Hepatocyte (in vitro differentiated cells): Measurements from ENCODE around the gene NEURL4. TPM values are rescaled to one million over a fixed set of nuclear protein-coding genes. Genes with fewer than 3 reads are reported as not detected.
A peak's percentile ranks its signal among the peaks of the same experiment; 100 is the strongest.

Source experiments
- DNase-seq: peaks from one replicate; pipeline ENCODE4 v3.0.0-alpha.2; 2016; ENCODE audit warnings: low spot score
- H2AFZ ChIP-seq: fragments of 200-600 bp; sonication (generic); 2 replicates; pipeline ENCODE4 v1.6.0; 2016; ENCODE audit warnings: antibody characterized with exemption, mild to moderate bottlenecking
- H3K27ac ChIP-seq: fragments of 200-600 bp; sonication (generic); 2 replicates; pipeline ENCODE4 v1.5.1; 2016; ENCODE audit warnings: mild to moderate bottlenecking
- H3K27me3 ChIP-seq: fragments of 200-600 bp; sonication (generic); 2 replicates; pipeline ENCODE4 v1.6.1; 2016
- H3K36me3 ChIP-seq: fragments of 200-600 bp; sonication (generic); replicated peaks from 2 replicates; pipeline ENCODE4 v1.5.1; 2016; ENCODE audit warnings: low read depth; ENCODE audit not compliant: insufficient read depth
- H3K4me1 ChIP-seq: fragments of 200-600 bp; sonication (generic); 2 replicates; pipeline ENCODE4 v1.5.1; 2016; ENCODE audit warnings: mild to moderate bottlenecking, moderate library complexity; ENCODE audit not compliant: insufficient read depth
- H3K4me2 ChIP-seq: fragments of 200-600 bp; sonication (generic); 2 replicates; pipeline ENCODE4 v1.6.0; 2016
- H3K4me3 ChIP-seq: fragments of 200-600 bp; sonication (generic); 2 replicates; pipeline ENCODE4 v1.5.1; 2016; ENCODE audit warnings: mild to moderate bottlenecking
- H3K79me2 ChIP-seq: fragments of 200-600 bp; sonication (generic); 2 replicates; pipeline ENCODE4 v1.6.0; 2017; ENCODE audit warnings: mild to moderate bottlenecking
- H3K9me2 ChIP-seq: fragments of 200-600 bp; sonication (generic); replicated peaks from 2 replicates; pipeline ENCODE4 v1.6.0; 2017; ENCODE audit warnings: mild to moderate bottlenecking; ENCODE audit not compliant: insufficient read depth
- H3K9me3 ChIP-seq: fragments of 200-600 bp; sonication (generic); 2 replicates; pipeline ENCODE4 v1.5.1; 2016; ENCODE audit warnings: low read depth, mild to moderate bottlenecking
- H4K20me1 ChIP-seq: fragments of 200-600 bp; sonication (generic); 2 replicates; pipeline ENCODE4 v1.6.0; 2016; ENCODE audit warnings: mild to moderate bottlenecking; ENCODE audit not compliant: insufficient read depth, poor library complexity, severe bottlenecking
- EZH2 ChIP-seq: fragments of 200-600 bp; sonication (generic); IDR thresholded peaks from 2 replicates; pipeline ENCODE4 v1.6.1; 2016; ENCODE audit warnings: antibody characterized with exemption, mild to moderate bottlenecking, borderline replicate concordance
- EZH2phosphoT487 ChIP-seq: fragments of 200-600 bp; sonication (generic); IDR thresholded peaks from one replicate; pipeline ENCODE4 v1.6.1; 2018; ENCODE audit warnings: antibody characterized with exemption, mild to moderate bottlenecking, low read depth, moderate library complexity; ENCODE audit not compliant: unreplicated experiment, severe bottlenecking
- WGBS: methylation state at CpG from one replicate; pipeline ENCODE4 v1.1.6; 2016; ENCODE audit warnings: low lambda C conversion rate; ENCODE audit errors: missing lambda C conversion rate; 5-methylcytosine and 5-hydroxymethylcytosine counted together
- polyA plus RNA-seq: library from polyadenylated mRNA; unstranded; fragments of >200 nt; fragmentation: Nextera tagmentation; extraction: Ambion mirVana; gene quantifications from 2 replicates; pipeline ENCODE4 v1.2.1, GENCODE V29; 2016
- small RNA-seq: library from RNA; depleted of rRNA; stranded (forward); fragments of <200 nt; gene quantifications from one replicate; pipeline ENCODE3, GENCODE V24; 2014
- total RNA-seq: library from RNA; depleted of rRNA; stranded (reverse); fragments of >200 nt; gene quantifications from 2 replicates; pipeline ENCODE4 v1.2.3, GENCODE V29; 2014
- TF ChIP-seq, protein P1 (sequence below): fragments of 200-600 bp; sonication (generic); IDR thresholded peaks from 2 replicates; pipeline ENCODE4 v1.5.1; 2016; ENCODE audit warnings: antibody characterized with exemption, mild to moderate bottlenecking; ENCODE audit not compliant: poor library complexity

NEURL4 gene
- total and polyA plus RNA-seq, 2 experiments from 2014 or later = 9.5 to 9.6 TPM

DNA sequence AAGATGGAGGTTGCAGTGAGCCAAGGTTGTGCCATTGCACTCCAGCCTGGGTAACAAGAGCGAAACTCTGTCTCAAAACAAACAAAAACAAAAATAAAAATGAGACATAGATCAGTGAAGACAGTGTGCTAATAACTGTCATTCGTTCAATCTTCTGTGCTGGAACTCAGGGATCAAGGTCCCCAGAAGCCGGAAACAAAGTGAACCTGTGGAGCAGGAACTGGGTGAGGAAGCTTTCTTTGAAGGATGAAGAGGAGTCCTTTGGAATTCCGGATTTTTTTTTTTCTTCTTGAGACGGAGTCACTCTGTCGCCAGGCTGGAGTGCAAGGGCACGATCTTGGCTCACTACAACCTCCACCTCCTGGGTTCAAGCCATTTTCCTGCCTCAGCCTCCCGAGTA lies 49.7 kb downstream of the NEURL4 start:
- no peak overlapping the region for H3K4me3 ChIP-seq
- no peak for TF ChIP-seq EZH2phosphoT487
- TF ChIP-seq EZH2 = no peak
- TF ChIP-seq, protein P1, sequence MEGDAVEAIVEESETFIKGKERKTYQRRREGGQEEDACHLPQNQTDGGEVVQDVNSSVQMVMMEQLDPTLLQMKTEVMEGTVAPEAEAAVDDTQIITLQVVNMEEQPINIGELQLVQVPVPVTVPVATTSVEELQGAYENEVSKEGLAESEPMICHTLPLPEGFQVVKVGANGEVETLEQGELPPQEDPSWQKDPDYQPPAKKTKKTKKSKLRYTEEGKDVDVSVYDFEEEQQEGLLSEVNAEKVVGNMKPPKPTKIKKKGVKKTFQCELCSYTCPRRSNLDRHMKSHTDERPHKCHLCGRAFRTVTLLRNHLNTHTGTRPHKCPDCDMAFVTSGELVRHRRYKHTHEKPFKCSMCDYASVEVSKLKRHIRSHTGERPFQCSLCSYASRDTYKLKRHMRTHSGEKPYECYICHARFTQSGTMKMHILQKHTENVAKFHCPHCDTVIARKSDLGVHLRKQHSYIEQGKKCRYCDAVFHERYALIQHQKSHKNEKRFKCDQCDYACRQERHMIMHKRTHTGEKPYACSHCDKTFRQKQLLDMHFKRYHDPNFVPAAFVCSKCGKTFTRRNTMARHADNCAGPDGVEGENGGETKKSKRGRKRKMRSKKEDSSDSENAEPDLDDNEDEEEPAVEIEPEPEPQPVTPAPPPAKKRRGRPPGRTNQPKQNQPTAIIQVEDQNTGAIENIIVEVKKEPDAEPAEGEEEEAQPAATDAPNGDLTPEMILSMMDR = no peak
- no peak overlapping the region for H2AFZ ChIP-seq
- peaks cover 13% of the 10 kb centered on the region for H3K4me1 ChIP-seq
- WGBS = 93% methylated on average over 8 of the region's 8 CpGs
- no peaks in the 10 kb centered on the region for H3K9me2 ChIP-seq
- no peak for DNase-seq
- H3K27ac ChIP-seq = no peak overlapping the region
- no peak overlapping the region for H3K4me2 ChIP-seq
- no peaks in the 10 kb centered on the region for H3K9me3 ChIP-seq
- peaks cover 4% of the 10 kb centered on the region for H3K27me3 ChIP-seq
- H3K36me3 ChIP-seq = no peaks in the 10 kb centered on the region
- H3K79me2 ChIP-seq = no peaks in the 10 kb centered on the region
- H4K20me1 ChIP-seq = no peaks in the 10 kb centered on the region

DNA sequence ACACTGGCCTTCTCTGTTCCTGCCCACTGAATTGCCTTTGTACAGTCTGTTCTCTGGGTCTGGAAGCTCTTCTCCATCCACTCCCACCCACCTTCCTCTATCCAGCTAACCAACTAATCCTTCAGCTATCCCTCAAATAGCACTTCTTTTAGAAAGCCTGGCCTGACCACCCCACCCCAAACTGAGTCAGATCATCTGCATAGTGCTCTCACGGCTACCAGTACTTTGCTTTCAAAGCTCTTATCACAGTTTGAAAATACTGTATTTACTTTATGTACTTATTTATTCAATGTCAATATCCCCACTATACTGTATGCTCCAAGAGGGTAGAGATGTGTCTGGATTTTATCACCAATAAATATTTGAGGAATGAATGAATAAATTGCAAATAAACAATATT lies 62.4 kb downstream of the NEURL4 start:
- no peak overlapping the region for H3K4me2 ChIP-seq
- H4K20me1 ChIP-seq = no peaks in the 10 kb centered on the region
- WGBS = 35% methylated on average over 1 of the region's 1 CpG
- H3K79me2 ChIP-seq = peaks cover 8% of the 10 kb centered on the region
- peaks cover 3% of the 10 kb centered on the region for H3K27me3 ChIP-seq
- no peak overlapping the region for H2AFZ ChIP-seq
- peaks cover 12% of the 10 kb centered on the region for H3K4me1 ChIP-seq
- no peaks in the 10 kb centered on the region for H3K9me3 ChIP-seq
- DNase-seq = peak; percentile 18
- no peak overlapping the region for H3K4me3 ChIP-seq
- H3K36me3 ChIP-seq = no peaks in the 10 kb centered on the region
- H3K27ac ChIP-seq = no peak overlapping the region
- no peaks in the 10 kb centered on the region for H3K9me2 ChIP-seq
- TF ChIP-seq, protein P1 = no peak
- TF ChIP-seq EZH2phosphoT487 (no peak), EZH2 (no peak)

Small RNA genes lying within 50 kb of the gene (small RNA-seq; reads per million reads assigned to genes)
- gene AC026954.2 (not detected), gene RF00019 (not detected)

Other genes with a start within 250 kb of the NEURL4 start
Only the 30 nearest of the 34 such genes appear.
- 53.5 and 65.5 TPM in 2 replicates for gene ASGR2, start 214.5 kb downstream of the NEURL4 start, total RNA-seq
- 68.2 and 90.6 TPM in 2 replicates for gene ASGR2, start 214.5 kb downstream of the NEURL4 start, polyA plus RNA-seq
- 59.6 and 74.0 TPM in 2 replicates for gene ASGR1, start 150.0 kb downstream of the NEURL4 start, total RNA-seq
- 113 and 140 TPM in 2 replicates for gene ASGR1, start 150.0 kb downstream of the NEURL4 start, polyA plus RNA-seq
- gene DLG4, start 109.5 kb downstream of the NEURL4 start, total RNA-seq = 8.4 and 10.7 TPM in 2 replicates
- gene DLG4, start 109.5 kb downstream of the NEURL4 start, polyA plus RNA-seq = 2.9 and 7.6 TPM in 2 replicates
- gene ACADVL, start 109.4 kb downstream of the NEURL4 start, total RNA-seq = 298 and 469 TPM in 2 replicates
- gene ACADVL, start 109.4 kb downstream of the NEURL4 start, polyA plus RNA-seq = 1,250 and 1,676 TPM in 2 replicates
- gene DVL2, start 94.8 kb downstream of the NEURL4 start, total RNA-seq = 56.1 and 62.1 TPM in 2 replicates
- gene DVL2, start 94.8 kb downstream of the NEURL4 start, polyA plus RNA-seq = 74.6 and 74.7 TPM in 2 replicates
- 53.9 and 57.9 TPM in 2 replicates for gene PHF23, start 89.9 kb downstream of the NEURL4 start, total RNA-seq
- 77.7 and 78.6 TPM in 2 replicates for gene PHF23, start 89.9 kb downstream of the NEURL4 start, polyA plus RNA-seq
- 309 and 327 TPM in 2 replicates for gene GABARAP, start 86.9 kb downstream of the NEURL4 start, total RNA-seq
- 992 and 1,031 TPM in 2 replicates for gene GABARAP, start 86.9 kb downstream of the NEURL4 start, polyA plus RNA-seq
- gene CTDNEP1, start 77.6 kb downstream of the NEURL4 start, total RNA-seq = 44.6 and 62.7 TPM in 2 replicates
- 86.9 and 96.7 TPM in 2 replicates for gene CTDNEP1, start 77.6 kb downstream of the NEURL4 start, polyA plus RNA-seq
- gene ELP5, start 77.1 kb downstream of the NEURL4 start, total RNA-seq = 30.4 and 30.6 TPM in 2 replicates
- 38.0 and 49.6 TPM in 2 replicates for gene ELP5, start 77.1 kb downstream of the NEURL4 start, polyA plus RNA-seq
- gene CLDN7, start 66.9 kb downstream of the NEURL4 start, total RNA-seq = 169 and 197 TPM in 2 replicates
- 290 and 341 TPM in 2 replicates for gene CLDN7, start 66.9 kb downstream of the NEURL4 start, polyA plus RNA-seq
- gene SLC2A4, start 47.6 kb downstream of the NEURL4 start, total RNA-seq = 0.88 and 1.6 TPM in 2 replicates
- 0.42 and 0.89 TPM in 2 replicates for gene SLC2A4, start 47.6 kb downstream of the NEURL4 start, polyA plus RNA-seq
- 1.4 and 1.7 TPM in 2 replicates for gene YBX2, start 34.7 kb downstream of the NEURL4 start, total RNA-seq
- 1.3 and 3.0 TPM in 2 replicates for gene YBX2, start 34.7 kb downstream of the NEURL4 start, polyA plus RNA-seq
- 267 and 331 TPM in 2 replicates for gene EIF5A, start 21.7 kb downstream of the NEURL4 start, total RNA-seq
- gene EIF5A, start 21.7 kb downstream of the NEURL4 start, polyA plus RNA-seq = 693 and 747 TPM in 2 replicates
- 34.5 and 50.3 TPM in 2 replicates for gene GPS2, start 14.0 kb downstream of the NEURL4 start, total RNA-seq
- 103 and 111 TPM in 2 replicates for gene GPS2, start 14.0 kb downstream of the NEURL4 start, polyA plus RNA-seq
- gene ACAP1, start 7.2 kb upstream of the NEURL4 start, total RNA-seq = not detected in 2 replicates
- gene ACAP1, start 7.2 kb upstream of the NEURL4 start, polyA plus RNA-seq = 10.2 and 14.6 TPM in 2 replicates
- 9.2 and 12.4 TPM in 2 replicates for gene KCTD11, start 22.8 kb upstream of the NEURL4 start, total RNA-seq
- gene KCTD11, start 22.8 kb upstream of the NEURL4 start, polyA plus RNA-seq = 14.1 and 19.6 TPM in 2 replicates
- gene TMEM95, start 25.8 kb upstream of the NEURL4 start, total RNA-seq = not detected in 2 replicates
- gene TMEM95, start 25.8 kb upstream of the NEURL4 start, polyA plus RNA-seq = not detected in 2 replicates
- 8.4 and 11.4 TPM in 2 replicates for gene TNK1, start 51.8 kb upstream of the NEURL4 start, total RNA-seq
- 8.9 and 10.2 TPM in 2 replicates for gene TNK1, start 51.8 kb upstream of the NEURL4 start, polyA plus RNA-seq
- gene PLSCR3, start 65.2 kb upstream of the NEURL4 start, total RNA-seq = 11.8 and 17.6 TPM in 2 replicates
- gene PLSCR3, start 65.2 kb upstream of the NEURL4 start, polyA plus RNA-seq = 58.0 and 59.6 TPM in 2 replicates
- gene TMEM256, start 74.8 kb upstream of the NEURL4 start, total RNA-seq = 109 and 118 TPM in 2 replicates
- gene TMEM256, start 74.8 kb upstream of the NEURL4 start, polyA plus RNA-seq = 105 and 109 TPM in 2 replicates
- 4.1 and 7.2 TPM in 2 replicates for gene NLGN2, start 78.5 kb upstream of the NEURL4 start, total RNA-seq
- gene NLGN2, start 78.5 kb upstream of the NEURL4 start, polyA plus RNA-seq = 4.3 and 6.6 TPM in 2 replicates
- gene SPEM1, start 91.0 kb upstream of the NEURL4 start, total RNA-seq = not detected in 2 replicates
- 0.21 TPM in 1 of 2 replicates, not detected in the other for gene SPEM1, start 91.0 kb upstream of the NEURL4 start, polyA plus RNA-seq
- not detected in 2 replicates for gene SPEM2, start 96.3 kb upstream of the NEURL4 start, total RNA-seq
- gene SPEM2, start 96.3 kb upstream of the NEURL4 start, polyA plus RNA-seq = not detected in 2 replicates
- gene SPEM3, start 99.5 kb upstream of the NEURL4 start, total RNA-seq = not detected in 2 replicates
- not detected in 2 replicates for gene SPEM3, start 99.5 kb upstream of the NEURL4 start, polyA plus RNA-seq
- 12.3 and 12.5 TPM in 2 replicates for gene TMEM102, start 106.1 kb upstream of the NEURL4 start, total RNA-seq
- gene TMEM102, start 106.1 kb upstream of the NEURL4 start, polyA plus RNA-seq = 13.7 and 13.9 TPM in 2 replicates
- 1.4 and 2.7 TPM in 2 replicates for gene FGF11, start 110.2 kb upstream of the NEURL4 start, total RNA-seq
- 3.6 and 3.8 TPM in 2 replicates for gene FGF11, start 110.2 kb upstream of the NEURL4 start, polyA plus RNA-seq
- 10.9 and 12.4 TPM in 2 replicates for gene CHRNB1, start 115.7 kb upstream of the NEURL4 start, total RNA-seq
- gene CHRNB1, start 115.7 kb upstream of the NEURL4 start, polyA plus RNA-seq = 16.9 and 17.5 TPM in 2 replicates
- 22.7 and 27.1 TPM in 2 replicates for gene ZBTB4, start 150.3 kb upstream of the NEURL4 start, total RNA-seq
- 20.8 and 21.5 TPM in 2 replicates for gene ZBTB4, start 150.3 kb upstream of the NEURL4 start, polyA plus RNA-seq
- 0.24 TPM in 1 of 2 replicates, not detected in the other for gene SLC35G6, start 152.1 kb upstream of the NEURL4 start, total RNA-seq
- gene SLC35G6, start 152.1 kb upstream of the NEURL4 start, polyA plus RNA-seq = 0.30 and 0.44 TPM in 2 replicates
- gene POLR2A, start 155.0 kb upstream of the NEURL4 start, total RNA-seq = 50.2 and 74.5 TPM in 2 replicates
- gene POLR2A, start 155.0 kb upstream of the NEURL4 start, polyA plus RNA-seq = 96.3 and 98.1 TPM in 2 replicates